Activated T-helper 17 cell treated with anti-CD3 and anti-CD28 coated beads, Interleukin-2, amount 50 U/mL, for 72 hours (primary cell): ENCODE measurements around the gene TTLL13. TPM values are rescaled to one million over a fixed set of nuclear protein-coding genes. Genes with fewer than 3 reads are reported as not detected.
A peak's percentile ranks its signal among the peaks of the same experiment; 100 is the strongest.
"Not testable (repeated sequence)": the region's sequence is repeated elsewhere in the genome, so short reads cannot be mapped to it uniquely, and the experiment has no call there.

ENCODE experiments used
- ATAC-seq: fragments of 150-1000 bp; cut with Tn5 transposase; replicated peaks from 2 replicates; pipeline ENCODE4 v1.10.0; 2021; ENCODE audit warnings: mild to moderate bottlenecking, moderate library complexity
- H3K27ac Mint-ChIP-seq: one replicate; pipeline ENCODE4 v1.8.0; 2022; ENCODE audit warnings: mixed read lengths
- H3K27me3 Mint-ChIP-seq: one replicate; pipeline ENCODE4 v1.8.0; 2022; ENCODE audit warnings: mixed read lengths
- H3K36me3 Mint-ChIP-seq: one replicate; pipeline ENCODE4 v1.8.0; 2022; ENCODE audit warnings: low read depth, mild to moderate bottlenecking, mixed read lengths
- H3K4me1 Mint-ChIP-seq: one replicate; pipeline ENCODE4 v1.8.0; 2022; ENCODE audit warnings: mixed read lengths
- H3K4me3 Mint-ChIP-seq: one replicate; pipeline ENCODE4 v1.8.0; 2022; ENCODE audit warnings: mild to moderate bottlenecking, mixed read lengths
- H3K9me3 Mint-ChIP-seq: one replicate; pipeline ENCODE4 v1.8.0; 2022; ENCODE audit warnings: mixed read lengths
- total RNA-seq, 2 donors: library from RNA; stranded (reverse); gene quantifications; one replicate each; pipeline ENCODE4 v1.2.3, GENCODE V29; 2022

TTLL13 gene
- total RNA-seq, 2 donors from 2014 or later, result 1.3 TPM; not detected in 1

- Mint-ChIP-seq H3K36me3 (peaks cover 93% of the 10 kb centered on the region), H3K4me1 (peaks cover 34% of the 10 kb centered on the region), H3K27ac (peak overlapping the region; percentile 83), H3K4me3 (peak overlapping the region; percentile 42), H3K9me3 (no peaks in the 10 kb centered on the region), H3K27me3 (no peaks in the 10 kb centered on the region)
- ATAC-seq, result no peak
Measured at GRCh38 chr15:90270502-90271150, 21.3 kb downstream of the TTLL13 start.

GRCh38 chr15:90271459-90272166, 22.3 kb downstream of the TTLL13 start:
- Mint-ChIP-seq H3K9me3 (no peaks in the 10 kb centered on the region), H3K4me3 (no peak overlapping the region), H3K27me3 (no peaks in the 10 kb centered on the region), H3K36me3 (peaks cover 94% of the 10 kb centered on the region), H3K4me1 (peaks cover 37% of the 10 kb centered on the region), H3K27ac (peak overlapping the region; percentile 83)
- no peak for ATAC-seq

GRCh38 chr15:90278467-90278866, 29.1 kb downstream of the TTLL13 start:
- H3K27me3 Mint-ChIP-seq, result not testable (repeated sequence)

GRCh38 chr15:90280743-90281142, 31.4 kb downstream of the TTLL13 start:
- H3K4me1 Mint-ChIP-seq, H3K27me3 Mint-ChIP-seq, H3K27ac Mint-ChIP-seq, ATAC-seq, H3K9me3 Mint-ChIP-seq, H3K4me3 Mint-ChIP-seq, H3K36me3 Mint-ChIP-seq: not testable (repeated sequence)

More at GRCh38 chr15:90278467-90278866, 29.1 kb downstream of the TTLL13 start:
- not testable (repeated sequence) for H3K27ac Mint-ChIP-seq, H3K4me1 Mint-ChIP-seq, ATAC-seq, H3K4me3 Mint-ChIP-seq, H3K9me3 Mint-ChIP-seq
- peaks cover 27% of the 10 kb centered on the region for H3K36me3 Mint-ChIP-seq

- not testable (repeated sequence) for H3K4me3 Mint-ChIP-seq, H3K9me3 Mint-ChIP-seq, H3K4me1 Mint-ChIP-seq, H3K27me3 Mint-ChIP-seq, H3K27ac Mint-ChIP-seq, H3K36me3 Mint-ChIP-seq, ATAC-seq
Measured at GRCh38 chr15:90281637-90282036, 32.3 kb downstream of the TTLL13 start.

- no peak overlapping the region for H3K4me3 Mint-ChIP-seq
- H3K36me3 Mint-ChIP-seq, result no peaks in the 10 kb centered on the region
- ATAC-seq, result peak; percentile 79
- no peaks in the 10 kb centered on the region for H3K9me3 Mint-ChIP-seq
- H3K27ac Mint-ChIP-seq, result no peak overlapping the region
- no peaks in the 10 kb centered on the region for H3K27me3 Mint-ChIP-seq
- H3K4me1 Mint-ChIP-seq, result no peaks in the 10 kb centered on the region
Measured at GRCh38 chr15:90286678-90287077, 37.3 kb downstream of the TTLL13 start.

- Mint-ChIP-seq H3K4me1 (no peaks in the 10 kb centered on the region), H3K27ac (no peak overlapping the region), H3K4me3 (no peak overlapping the region), H3K36me3 (no peaks in the 10 kb centered on the region), H3K27me3 (no peaks in the 10 kb centered on the region), H3K9me3 (no peaks in the 10 kb centered on the region)
- ATAC-seq, result no peak
Measured at GRCh38 chr15:90287101-90287500, 37.7 kb downstream of the TTLL13 start.

GRCh38 chr15:90287946-90288345, 38.6 kb downstream of the TTLL13 start:
- Mint-ChIP-seq H3K27me3 (no peaks in the 10 kb centered on the region), H3K9me3 (no peaks in the 10 kb centered on the region), H3K4me3 (no peak overlapping the region), H3K27ac (no peak overlapping the region), H3K36me3 (no peaks in the 10 kb centered on the region), H3K4me1 (no peaks in the 10 kb centered on the region)
- no peak for ATAC-seq

GRCh38 chr15:90291679-90292356, 42.5 kb downstream of the TTLL13 start:
- Mint-ChIP-seq H3K9me3 (no peaks in the 10 kb centered on the region), H3K27ac (no peak overlapping the region), H3K4me3 (no peak overlapping the region), H3K4me1 (no peaks in the 10 kb centered on the region), H3K36me3 (no peaks in the 10 kb centered on the region), H3K27me3 (no peaks in the 10 kb centered on the region)
- no peak for ATAC-seq

- H3K27ac Mint-ChIP-seq, H3K4me3 Mint-ChIP-seq, H3K27me3 Mint-ChIP-seq, H3K36me3 Mint-ChIP-seq, H3K9me3 Mint-ChIP-seq, H3K4me1 Mint-ChIP-seq: not testable (repeated sequence)
- peak; percentile 40 for ATAC-seq
Measured at GRCh38 chr15:90293040-90293810, 43.9 kb downstream of the TTLL13 start.

GRCh38 chr15:90294159-90294558, 44.8 kb downstream of the TTLL13 start:
- H3K9me3 Mint-ChIP-seq, result no peaks in the 10 kb centered on the region

GRCh38 chr15:90294601-90295269, 45.4 kb downstream of the TTLL13 start:
- no peak overlapping the region for H3K27ac Mint-ChIP-seq
- H3K9me3 Mint-ChIP-seq, result no peaks in the 10 kb centered on the region
- H3K4me1 Mint-ChIP-seq, result no peaks in the 10 kb centered on the region
- no peaks in the 10 kb centered on the region for H3K27me3 Mint-ChIP-seq
- no peaks in the 10 kb centered on the region for H3K36me3 Mint-ChIP-seq
- ATAC-seq, result no peak
- H3K4me3 Mint-ChIP-seq, result no peak overlapping the region

More at GRCh38 chr15:90294159-90294558, 44.8 kb downstream of the TTLL13 start:
- no peak overlapping the region for H3K27ac Mint-ChIP-seq
- no peaks in the 10 kb centered on the region for H3K27me3 Mint-ChIP-seq
- ATAC-seq, result no peak
- H3K4me3 Mint-ChIP-seq, result no peak overlapping the region
- no peaks in the 10 kb centered on the region for H3K36me3 Mint-ChIP-seq
- no peaks in the 10 kb centered on the region for H3K4me1 Mint-ChIP-seq

GRCh38 chr15:90295270-90295648, 45.9 kb downstream of the TTLL13 start:
- Mint-ChIP-seq H3K36me3 (no peaks in the 10 kb centered on the region), H3K9me3 (no peaks in the 10 kb centered on the region), H3K27ac (no peak overlapping the region), H3K4me1 (no peaks in the 10 kb centered on the region), H3K4me3 (no peak overlapping the region), H3K27me3 (no peaks in the 10 kb centered on the region)
- ATAC-seq, result no peak

- not testable (repeated sequence) for H3K4me3 Mint-ChIP-seq, H3K36me3 Mint-ChIP-seq, H3K4me1 Mint-ChIP-seq
Measured at GRCh38 chr15:90296316-90296884, 47.0 kb downstream of the TTLL13 start.

More at GRCh38 chr15:90296316-90296884, 47.0 kb downstream of the TTLL13 start:
- not testable (repeated sequence) for H3K27me3 Mint-ChIP-seq, ATAC-seq, H3K9me3 Mint-ChIP-seq, H3K27ac Mint-ChIP-seq
